Measurements from ENCODE around the gene SZT2.

SZT2 gene

DNA sequence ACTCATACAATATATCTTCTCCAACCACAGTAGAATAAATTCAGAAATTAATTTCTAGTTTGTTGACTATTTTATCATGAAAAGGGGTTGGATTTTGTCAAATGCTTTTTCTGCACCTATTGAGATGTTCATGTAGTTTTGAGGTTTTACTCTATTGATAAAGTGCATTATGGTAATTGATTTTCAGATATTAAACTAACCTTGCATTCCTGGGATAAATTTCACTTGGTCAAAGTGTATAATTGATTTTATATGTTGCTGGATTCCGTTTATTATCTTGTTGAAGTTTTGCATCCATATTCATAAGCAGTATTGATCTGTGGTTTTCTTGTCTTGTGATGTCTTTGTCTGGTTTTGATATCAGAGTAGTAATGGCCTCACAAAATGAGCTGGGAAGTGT is 98.5 kb downstream of the SZT2 start:
- ATAC-seq (ENCODE audit: insufficient read depth, low read depth) = no peak
- TF ChIP-seq, protein P1, sequence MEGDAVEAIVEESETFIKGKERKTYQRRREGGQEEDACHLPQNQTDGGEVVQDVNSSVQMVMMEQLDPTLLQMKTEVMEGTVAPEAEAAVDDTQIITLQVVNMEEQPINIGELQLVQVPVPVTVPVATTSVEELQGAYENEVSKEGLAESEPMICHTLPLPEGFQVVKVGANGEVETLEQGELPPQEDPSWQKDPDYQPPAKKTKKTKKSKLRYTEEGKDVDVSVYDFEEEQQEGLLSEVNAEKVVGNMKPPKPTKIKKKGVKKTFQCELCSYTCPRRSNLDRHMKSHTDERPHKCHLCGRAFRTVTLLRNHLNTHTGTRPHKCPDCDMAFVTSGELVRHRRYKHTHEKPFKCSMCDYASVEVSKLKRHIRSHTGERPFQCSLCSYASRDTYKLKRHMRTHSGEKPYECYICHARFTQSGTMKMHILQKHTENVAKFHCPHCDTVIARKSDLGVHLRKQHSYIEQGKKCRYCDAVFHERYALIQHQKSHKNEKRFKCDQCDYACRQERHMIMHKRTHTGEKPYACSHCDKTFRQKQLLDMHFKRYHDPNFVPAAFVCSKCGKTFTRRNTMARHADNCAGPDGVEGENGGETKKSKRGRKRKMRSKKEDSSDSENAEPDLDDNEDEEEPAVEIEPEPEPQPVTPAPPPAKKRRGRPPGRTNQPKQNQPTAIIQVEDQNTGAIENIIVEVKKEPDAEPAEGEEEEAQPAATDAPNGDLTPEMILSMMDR (IDR thresholded peaks at IDR 0.05; ENCODE audit: borderline replicate concordance, extremely low read depth, low read length, poor library complexity, severe bottlenecking) = no peak
- no peak for TF ChIP-seq EZH2 (IDR thresholded peaks at IDR 0.05; ENCODE audit: borderline replicate concordance, low read depth, low read length, severe bottlenecking)
- Histone ChIP-seq H3K36me3 (ENCODE audit: insufficient read depth, low read length) (no peaks in the 10 kb centered on the region), H3K27me3 (ENCODE audit: insufficient read depth, low read length, poor library complexity) (no peaks in the 10 kb centered on the region), H3K27ac (ENCODE audit: low read length) (no peak overlapping the region), H4K20me1 (ENCODE audit: insufficient read depth, low read length) (no peaks in the 10 kb centered on the region), H3K4me1 (ENCODE audit: insufficient read depth, low read length) (no peaks in the 10 kb centered on the region), H2AFZ (ENCODE audit: low read depth, low read length) (no peak overlapping the region), H3K9me3 (ENCODE audit: insufficient read depth, low read length, severe bottlenecking) (peaks cover 13% of the 10 kb centered on the region), H3K4me2 (ENCODE audit: insufficient read depth, low read length) (no peak overlapping the region), H3K4me3 (ENCODE audit: low read depth in 1 of 2, low read length in 2 of 2) (no peak overlapping the region), H3K79me2 (ENCODE audit: insufficient read depth, low read length) (no peaks in the 10 kb centered on the region), H3K9ac (ENCODE audit: low read depth, low read length) (no peak overlapping the region)
- no peak for DNase-seq

DNA sequence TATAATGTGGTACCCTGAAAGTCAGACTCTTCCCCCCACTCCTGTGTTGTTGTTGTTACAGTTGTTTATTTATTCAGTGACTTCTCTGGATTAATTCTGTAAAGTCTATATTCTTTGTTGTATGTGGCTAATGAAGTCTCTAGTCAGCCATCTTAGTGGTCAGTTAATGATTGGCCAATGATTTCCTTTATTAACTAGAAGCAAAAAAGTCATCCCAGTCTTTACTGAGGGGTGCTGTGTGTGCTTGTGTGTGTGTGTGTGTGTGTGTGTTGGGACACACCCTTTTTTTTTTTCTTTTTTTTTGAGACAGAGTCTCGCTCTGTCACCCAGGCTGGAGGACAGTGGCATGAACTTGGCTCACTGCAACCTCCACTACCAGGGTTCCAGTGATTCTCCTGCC is 101.4 kb downstream of the SZT2 start:
- H3K36me3 ChIP-seq (ENCODE audit: insufficient read depth, low read length) = no peaks in the 10 kb centered on the region
- H2AFZ ChIP-seq (ENCODE audit: low read depth, low read length) = no peak overlapping the region
- peaks cover 13% of the 10 kb centered on the region for H3K9me3 ChIP-seq (ENCODE audit: insufficient read depth, low read length, severe bottlenecking)
- H3K79me2 ChIP-seq (ENCODE audit: insufficient read depth, low read length) = no peaks in the 10 kb centered on the region
- H3K27me3 ChIP-seq (ENCODE audit: insufficient read depth, low read length, poor library complexity) = peaks cover 11% of the 10 kb centered on the region
- H3K4me2 ChIP-seq (ENCODE audit: insufficient read depth, low read length) = no peak overlapping the region
- no peak for ATAC-seq (ENCODE audit: insufficient read depth, low read depth)
- DNase-seq = no peak
- TF ChIP-seq, protein P1 (IDR thresholded peaks at IDR 0.05; ENCODE audit: borderline replicate concordance, extremely low read depth, low read length, poor library complexity, severe bottlenecking) = no peak
- TF ChIP-seq EZH2 (IDR thresholded peaks at IDR 0.05; ENCODE audit: borderline replicate concordance, low read depth, low read length, severe bottlenecking) = no peak
- H3K4me3 ChIP-seq (ENCODE audit: low read depth in 1 of 2, low read length in 2 of 2) = no peak overlapping the region
- no peak overlapping the region for H3K9ac ChIP-seq (ENCODE audit: low read depth, low read length)
- no peak overlapping the region for H3K27ac ChIP-seq (ENCODE audit: low read length)
- H4K20me1 ChIP-seq (ENCODE audit: insufficient read depth, low read length) = no peaks in the 10 kb centered on the region
- no peaks in the 10 kb centered on the region for H3K4me1 ChIP-seq (ENCODE audit: insufficient read depth, low read length)

DNA sequence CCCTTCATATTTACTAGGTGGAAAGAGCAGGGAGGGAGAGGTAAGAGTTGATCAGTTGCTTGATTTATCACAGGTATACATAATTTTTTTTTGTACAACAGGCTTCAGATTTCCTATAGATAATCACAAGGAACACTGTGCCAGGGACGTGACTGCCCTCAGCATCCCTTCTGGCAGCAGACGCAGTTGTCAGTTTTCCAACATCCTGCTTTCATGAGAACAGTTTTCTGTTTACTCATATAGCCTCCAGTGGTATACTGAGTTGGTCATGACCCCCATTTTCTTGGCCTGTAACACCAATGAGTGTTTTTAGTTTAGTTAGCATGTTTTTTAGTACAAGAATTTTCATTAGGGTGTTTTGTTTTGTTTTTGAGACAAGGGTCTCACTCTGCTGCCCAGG is 103.1 kb downstream of the SZT2 start:
- ATAC-seq (ENCODE audit: insufficient read depth, low read depth) (no peak), DNase-seq (no peak)
- TF ChIP-seq, protein P1 (IDR thresholded peaks at IDR 0.05; ENCODE audit: borderline replicate concordance, extremely low read depth, low read length, poor library complexity, severe bottlenecking) = no peak
- no peak for TF ChIP-seq EZH2 (IDR thresholded peaks at IDR 0.05; ENCODE audit: borderline replicate concordance, low read depth, low read length, severe bottlenecking)
- peaks cover 10% of the 10 kb centered on the region for H3K9me3 ChIP-seq (ENCODE audit: insufficient read depth, low read length, severe bottlenecking)
- H3K4me3 ChIP-seq (ENCODE audit: low read depth in 1 of 2, low read length in 2 of 2) = no peak overlapping the region
- H3K36me3 ChIP-seq (ENCODE audit: insufficient read depth, low read length) = no peaks in the 10 kb centered on the region
- no peaks in the 10 kb centered on the region for H4K20me1 ChIP-seq (ENCODE audit: insufficient read depth, low read length)
- no peak overlapping the region for H3K9ac ChIP-seq (ENCODE audit: low read depth, low read length)
- H3K4me2 ChIP-seq (ENCODE audit: insufficient read depth, low read length) = no peak overlapping the region
- H2AFZ ChIP-seq (ENCODE audit: low read depth, low read length) = no peak overlapping the region
- H3K27me3 ChIP-seq (ENCODE audit: insufficient read depth, low read length, poor library complexity) = peaks cover 11% of the 10 kb centered on the region
- no peak overlapping the region for H3K27ac ChIP-seq (ENCODE audit: low read length)
- no peaks in the 10 kb centered on the region for H3K4me1 ChIP-seq (ENCODE audit: insufficient read depth, low read length)
- no peaks in the 10 kb centered on the region for H3K79me2 ChIP-seq (ENCODE audit: insufficient read depth, low read length)
